H9 (cell line): Measurements from ENCODE around the gene VASP. TPM values are rescaled to one million over a fixed set of nuclear protein-coding genes. Genes with fewer than 3 reads are reported as not detected.

ENCODE experiments used
- DNase-seq: peaks from one replicate; pipeline ENCODE4 v3.0.0-alpha.2; 2017
- H2AFZ ChIP-seq: one replicate; pipeline ENCODE4 v1.6.1; 2013; ENCODE audit warnings: mild to moderate bottlenecking, low read length, control low read depth, moderate library complexity
- H2AK5ac ChIP-seq: 2 replicates; pipeline ENCODE4 v1.6.1; 2013; ENCODE audit warnings: low read length, control low read depth, mixed read lengths; ENCODE audit not compliant: insufficient read length
- H2BK120ac ChIP-seq: one replicate; pipeline ENCODE4 v1.6.1; 2013; ENCODE audit warnings: low read depth, mild to moderate bottlenecking, low read length, control low read depth, inconsistent platforms; ENCODE audit not compliant: poor library complexity, severe bottlenecking
- H2BK12ac ChIP-seq: 2 replicates; pipeline ENCODE4 v1.6.1; 2013; ENCODE audit warnings: low read length, control low read depth, mixed read lengths, low read depth; ENCODE audit not compliant: insufficient read length
- H2BK15ac ChIP-seq: 2 replicates; pipeline ENCODE4 v1.6.1; 2013; ENCODE audit warnings: low read depth, low read length, control low read depth
- H2BK20ac ChIP-seq: one replicate; pipeline ENCODE4 v1.6.1; 2013; ENCODE audit warnings: low read depth, mild to moderate bottlenecking, low read length, control low read depth, inconsistent platforms; ENCODE audit not compliant: poor library complexity, severe bottlenecking
- H2BK5ac ChIP-seq: 2 replicates; pipeline ENCODE4 v1.6.1; 2013; ENCODE audit warnings: low read length, control low read depth, mixed read lengths; ENCODE audit not compliant: insufficient read length
- H3K14ac ChIP-seq: 2 replicates; pipeline ENCODE4 v1.6.1; 2013; ENCODE audit warnings: low read length, control low read depth; ENCODE audit not compliant: insufficient read depth
- H3K18ac ChIP-seq: 2 replicates; pipeline ENCODE4 v1.6.1; 2013; ENCODE audit warnings: low read depth, mild to moderate bottlenecking, mixed read lengths, low read length, control low read depth; ENCODE audit not compliant: insufficient read length
- H3K23ac ChIP-seq: 2 replicates; pipeline ENCODE4 v1.6.1; 2013; ENCODE audit warnings: low read length, control low read depth, mixed read lengths, low read depth; ENCODE audit not compliant: insufficient read length
- H3K23me2 ChIP-seq: 2 replicates; pipeline ENCODE4 v1.6.1; 2013; ENCODE audit warnings: low read depth, mild to moderate bottlenecking, mixed read lengths, low read length, control low read depth; ENCODE audit not compliant: insufficient read length, poor library complexity, severe bottlenecking
- H3K27ac ChIP-seq: 2 replicates; pipeline ENCODE4 v1.5.1; 2013; ENCODE audit warnings: low read length, control low read depth, mixed read lengths, low read depth; ENCODE audit not compliant: insufficient read length
- H3K27me3 ChIP-seq: 2 replicates; pipeline ENCODE4 v1.6.1; 2013; ENCODE audit warnings: low read length, control low read depth, inconsistent platforms; ENCODE audit not compliant: insufficient read depth
- H3K4ac ChIP-seq: 2 replicates; pipeline ENCODE4 v1.6.1; 2013; ENCODE audit warnings: low read depth, mild to moderate bottlenecking, control low read depth, inconsistent platforms, low read length, moderate library complexity
- H3K4me1 ChIP-seq: 2 replicates; pipeline ENCODE4 v1.6.1; 2013; ENCODE audit warnings: low read length, control low read depth, inconsistent platforms; ENCODE audit not compliant: insufficient read depth
- H3K4me2 ChIP-seq: 2 replicates; pipeline ENCODE4 v1.6.1; 2013; ENCODE audit warnings: low read length, control low read depth, mixed read lengths; ENCODE audit not compliant: insufficient read length, insufficient read depth
- H3K56ac ChIP-seq: 2 replicates; pipeline ENCODE4 v1.6.1; 2013; ENCODE audit warnings: low read depth, mild to moderate bottlenecking, mixed read lengths, low read length, control low read depth; ENCODE audit not compliant: insufficient read length
- H3K79me1 ChIP-seq: 2 replicates; pipeline ENCODE4 v1.6.1; 2013; ENCODE audit warnings: low read depth, mild to moderate bottlenecking, moderate library complexity, low read length, control low read depth, inconsistent platforms; ENCODE audit not compliant: insufficient read depth, poor library complexity, severe bottlenecking
- H3K79me2 ChIP-seq: 2 replicates; pipeline ENCODE4 v1.6.1; 2013; ENCODE audit warnings: low read length, control low read depth, inconsistent platforms; ENCODE audit not compliant: insufficient read depth
- H3K9ac ChIP-seq: 2 replicates; pipeline ENCODE4 v1.6.1; 2013; ENCODE audit warnings: low read length, control low read depth, mixed read lengths; ENCODE audit not compliant: insufficient read length; ENCODE audit errors: extremely low read depth
- H3K9me3 ChIP-seq: one replicate; pipeline ENCODE4 v1.6.1; 2013; ENCODE audit warnings: low read depth, low read length, inconsistent platforms; ENCODE audit not compliant: control insufficient read depth
- H3T11ph ChIP-seq: one replicate; pipeline ENCODE4 v1.6.1; 2013; ENCODE audit warnings: mild to moderate bottlenecking, low read length, control low read depth, inconsistent platforms
- H4K20me1 ChIP-seq: one replicate; pipeline ENCODE4 v1.6.1; 2013; ENCODE audit not compliant: control insufficient read depth, insufficient read length, insufficient read depth
- H4K5ac ChIP-seq: 2 replicates; pipeline ENCODE4 v1.6.1; 2013; ENCODE audit warnings: low read depth, mild to moderate bottlenecking, mixed read lengths, low read length, control low read depth; ENCODE audit not compliant: insufficient read length
- H4K8ac ChIP-seq: replicated peaks from 2 replicates; pipeline ENCODE4 v1.6.1; 2013; ENCODE audit warnings: low read length, control low read depth, mixed read lengths, low read depth; ENCODE audit not compliant: insufficient read length
- H4K91ac ChIP-seq: 2 replicates; pipeline ENCODE4 v1.6.1; 2013; ENCODE audit warnings: low read depth, mild to moderate bottlenecking, moderate library complexity, mixed read lengths, low read length, control low read depth; ENCODE audit not compliant: insufficient read length
- H3K27ac Mint-ChIP-seq, 3 experiments: 2 replicates in 2 of 3; 3 replicates in 1 of 3; pipeline ENCODE4 v1.8.0; 2020 to 2021; ENCODE audit warnings: mixed read lengths in 3 of 3, mild to moderate bottlenecking in 1 of 3, moderate library complexity in 1 of 3
- H3K27me3 Mint-ChIP-seq: 2 replicates; pipeline ENCODE4 v1.8.0; 2021; ENCODE audit warnings: low read depth, mild to moderate bottlenecking, moderate library complexity, mixed read lengths
- H3K36me3 Mint-ChIP-seq, 3 experiments: 2 replicates in 2 of 3; 3 replicates in 1 of 3; pipeline ENCODE4 v1.8.0; 2020 to 2021; ENCODE audit warnings: low read depth in 3 of 3, mixed read lengths in 3 of 3; ENCODE audit not compliant: insufficient read depth in 1 of 3
- H3K4me1 Mint-ChIP-seq, 2 experiments: 2 replicates each; pipeline ENCODE4 v1.8.0; 2020; ENCODE audit warnings: mixed read lengths in 2 of 2
- H3K4me3 Mint-ChIP-seq, 2 experiments: 2 replicates in 1 of 2; 3 replicates in 1 of 2; pipeline ENCODE4 v1.8.0; 2020 to 2021; ENCODE audit warnings: mild to moderate bottlenecking in 2 of 2, mixed read lengths in 2 of 2, moderate library complexity in 1 of 2
- H3K9me3 Mint-ChIP-seq, 2 experiments: 2 replicates in 1 of 2; 3 replicates in 1 of 2; pipeline ENCODE4 v1.8.0; 2020; ENCODE audit warnings: mild to moderate bottlenecking in 2 of 2, mixed read lengths in 2 of 2, moderate library complexity in 1 of 2
- CTCF ChIP-seq: fragments of 200-600 bp; sonication (generic); conservative IDR thresholded peaks from 3 replicates; pipeline ENCODE4 v1.8.0; 2021; ENCODE audit warnings: antibody characterized with exemption, mild to moderate bottlenecking
- WGBS: extraction: QIAGEN DNeasy Blood & Tissue Kit; methylation state at CpG from one replicate; pipeline ENCODE4 v1.1.7; 2013; ENCODE audit warnings: missing lambda C conversion rate, low lambda C conversion rate, mixed read lengths; ENCODE audit not compliant: insufficient read length; ENCODE audit errors: extremely low coverage; 5-methylcytosine and 5-hydroxymethylcytosine counted together
- total RNA-seq: library from RNA; stranded (reverse); gene quantifications from 2 replicates; pipeline ENCODE4 v1.2.1, GENCODE V29; 2021

The VASP gene
- total RNA-seq, 1 experiment from 2014 or later = 157 TPM

- Mint-ChIP-seq H3K27me3 (peaks cover 19% of the 10 kb centered on the region), H3K9me3 (no peaks in the 10 kb centered on the region; a peak in 1 of 5 replicates), H3K27ac (no peak overlapping the region), H3K4me3 (no peak overlapping the region), H3K4me1 (peaks cover 15 to 31% of the 10 kb centered on the region in 2 experiments), H3K36me3 (no peaks in the 10 kb centered on the region)
- Histone ChIP-seq H3K27me3 (no peaks in the 10 kb centered on the region; the same call in 1 of the 2 replicates), H3K79me2 (no peaks in the 10 kb centered on the region), H3K18ac (peak overlapping the region; percentile 54), H2BK15ac (no peak overlapping the region), H2AK5ac (no peak overlapping the region), H3K23me2 (peaks cover 19% of the 10 kb centered on the region), H3K23ac (no peak overlapping the region), H4K8ac (no peak overlapping the region), H2BK120ac (no peak overlapping the region), H3K4me1 (no peaks in the 10 kb centered on the region), H4K91ac (no peak overlapping the region), H3K79me1 (no peaks in the 10 kb centered on the region), H4K5ac (no peak overlapping the region), H3K27ac (no peak overlapping the region), H3K14ac (no peak overlapping the region), H4K20me1 (no peaks in the 10 kb centered on the region), H2AFZ (no peak overlapping the region), H3T11ph (no peak overlapping the region), H3K4me2 (no peak overlapping the region), H2BK5ac (no peak overlapping the region), H3K9ac (no peak overlapping the region), H3K9me3 (no peaks in the 10 kb centered on the region), H3K56ac (no peak overlapping the region), H3K4ac (no peak overlapping the region), H2BK20ac (no peak overlapping the region), H2BK12ac (no peak overlapping the region)
- no peak for DNase-seq
- WGBS = no CpG with 5 or more reads among the region's 8 CpGs
- TF ChIP-seq CTCF = no peak
Observed at GRCh38 chr19:45464852-45465441, 42.3 kb upstream of the VASP start.
